ENCODE measurements around the gene HSF2BP.
"Not testable (repeated sequence)": the region's sequence is repeated elsewhere in the genome, so short reads cannot be mapped to it uniquely, and the experiment has no call there.

Gene HSF2BP

DNA sequence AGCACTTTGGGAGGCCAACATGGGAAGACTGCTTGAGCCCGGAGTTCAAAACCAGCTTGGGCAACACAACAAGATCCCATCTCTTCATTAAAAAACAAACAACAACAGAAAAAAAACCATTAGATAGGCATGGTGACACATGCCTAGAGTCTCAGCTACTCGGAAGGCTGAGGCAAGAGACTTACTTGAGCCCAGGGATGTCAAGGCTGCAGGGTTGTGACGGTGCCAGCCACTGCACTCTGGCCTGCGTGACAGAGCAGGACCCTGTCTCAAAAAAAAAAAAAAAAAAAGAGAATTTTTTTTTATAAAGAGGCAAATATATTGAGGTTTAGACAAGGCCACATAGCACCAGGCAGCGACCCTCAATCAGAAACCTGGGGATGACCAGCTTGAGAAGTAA lies 62.7 kb downstream of the HSF2BP start:
- no peak for FAIRE-seq

- not testable (repeated sequence) for FAIRE-seq
Observed at GRCh38 chr21:43595769-43596168, 63.5 kb downstream of the HSF2BP start.

- no peak for FAIRE-seq
Observed at GRCh38 chr21:43593078-43593477, 66.2 kb downstream of the HSF2BP start.

- no peak for FAIRE-seq
Observed at GRCh38 chr21:43591571-43591970, 67.7 kb downstream of the HSF2BP start.

GRCh38 chr21:43590194-43590593 lies 69.1 kb downstream of the HSF2BP start:
- FAIRE-seq = no peak

- no peak for FAIRE-seq
Observed at GRCh38 chr21:43588957-43589356, 70.3 kb downstream of the HSF2BP start.

DNA sequence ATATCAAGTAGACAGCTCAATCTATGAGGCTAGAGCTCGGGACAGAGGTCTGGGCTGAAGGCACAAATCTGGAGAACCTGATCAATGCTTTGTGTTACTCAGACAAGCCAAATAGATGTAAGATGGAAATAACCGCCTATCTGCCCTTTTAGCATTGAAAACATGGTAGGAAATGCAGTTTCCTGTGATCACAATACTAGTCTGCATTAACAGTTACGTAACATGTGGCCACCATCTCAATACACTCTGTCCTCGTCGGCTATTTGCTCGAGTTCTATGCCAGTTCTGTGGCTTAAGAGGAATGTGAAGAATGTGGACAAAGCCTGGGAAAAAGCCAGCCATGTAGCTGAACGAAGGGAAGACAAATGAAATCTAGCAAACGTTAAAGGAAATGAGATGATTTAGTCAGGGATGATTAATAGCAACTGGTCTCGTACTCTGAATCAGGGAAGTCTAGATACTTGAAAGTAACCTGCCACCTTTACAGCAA lies 73.3 kb downstream of the HSF2BP start:
- FAIRE-seq = no peak

DNA sequence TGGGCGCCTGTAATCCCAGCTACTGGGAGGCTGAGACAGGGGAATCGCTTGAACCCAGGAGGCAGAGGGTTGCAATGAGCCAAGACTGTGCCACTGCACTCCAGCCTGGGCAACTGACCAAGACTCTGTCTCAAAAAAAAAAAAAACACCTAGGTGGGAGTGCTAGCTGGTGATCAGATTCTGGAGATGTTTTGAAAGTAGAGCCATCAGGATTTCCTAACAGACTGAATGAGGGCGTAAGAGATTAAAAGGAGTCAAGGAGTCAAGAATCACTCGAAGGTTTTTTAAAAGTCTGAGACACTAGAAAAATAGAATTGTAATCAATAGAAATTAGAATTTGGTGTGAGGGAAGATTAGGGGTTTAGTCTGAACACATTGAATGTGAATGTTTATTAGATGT lies 73.8 kb downstream of the HSF2BP start:
- FAIRE-seq = no peak

DNA sequence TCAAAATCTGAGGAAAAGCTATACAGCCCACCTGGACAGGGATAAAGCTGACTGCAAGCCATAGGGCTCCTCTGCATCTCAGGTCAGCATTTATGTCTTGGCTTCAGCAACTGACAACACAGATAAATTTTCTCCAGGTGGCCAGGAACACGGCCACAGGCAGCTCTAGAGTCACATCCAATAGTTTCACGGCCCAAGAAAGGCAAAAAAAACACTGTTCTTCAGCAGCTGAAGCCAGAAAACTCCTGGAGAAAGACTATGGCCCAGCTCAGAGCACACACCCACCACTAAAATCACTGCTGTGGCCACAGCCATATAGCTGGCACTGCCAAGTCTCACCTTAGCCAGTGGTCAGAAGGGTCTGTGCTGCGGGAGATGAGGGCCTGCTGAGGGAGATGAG lies 77.8 kb downstream of the HSF2BP start:
- FAIRE-seq = no peak

- FAIRE-seq = no peak
Observed at GRCh38 chr21:43578677-43579303, 80.5 kb downstream of the HSF2BP start.

- no peak for FAIRE-seq
Observed at GRCh38 chr21:43575473-43575844, 83.8 kb downstream of the HSF2BP start.

DNA sequence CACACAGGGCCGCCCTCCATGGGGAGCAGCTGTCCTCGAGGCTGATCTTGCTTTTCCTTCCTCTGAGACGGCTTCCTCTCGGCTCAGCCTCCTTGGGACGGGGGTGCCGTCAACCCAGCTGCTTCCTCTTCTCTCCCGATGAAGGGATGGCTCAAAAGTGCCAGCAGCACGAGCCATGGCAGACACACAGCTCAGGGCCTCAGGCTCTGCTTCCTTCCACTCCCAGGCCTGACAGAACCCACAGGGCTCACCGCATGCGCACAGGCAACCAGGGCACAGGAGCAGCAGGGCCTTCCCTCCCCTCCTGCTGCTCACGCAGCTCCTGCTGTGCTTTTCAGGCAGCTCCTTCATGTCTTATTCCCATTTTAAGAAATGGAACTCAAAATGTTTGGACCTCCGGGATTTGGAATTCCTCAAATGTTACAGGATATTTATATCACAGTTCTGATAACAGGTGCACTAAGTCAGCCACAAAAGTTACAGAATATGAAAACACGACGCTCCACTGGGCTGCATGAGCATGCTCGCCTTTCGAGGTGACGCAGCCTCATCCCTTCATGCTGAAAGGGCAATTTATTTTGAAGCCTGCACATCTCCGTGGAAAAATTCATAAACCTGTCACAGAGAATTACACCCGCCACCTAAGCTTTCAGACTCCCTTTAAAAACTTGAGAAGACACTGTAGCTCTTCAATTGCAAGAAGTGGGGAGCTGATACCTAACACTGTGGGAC lies 84.4 kb downstream of the HSF2BP start:
- FAIRE-seq = no peak

GRCh38 chr21:43573921-43574320 lies 85.4 kb downstream of the HSF2BP start:
- no peak for FAIRE-seq

- no peak for FAIRE-seq
Observed at GRCh38 chr21:43572446-43572845, 86.8 kb downstream of the HSF2BP start.

- FAIRE-seq = no peak
Observed at GRCh38 chr21:43571976-43572375, 87.3 kb downstream of the HSF2BP start.

DNA sequence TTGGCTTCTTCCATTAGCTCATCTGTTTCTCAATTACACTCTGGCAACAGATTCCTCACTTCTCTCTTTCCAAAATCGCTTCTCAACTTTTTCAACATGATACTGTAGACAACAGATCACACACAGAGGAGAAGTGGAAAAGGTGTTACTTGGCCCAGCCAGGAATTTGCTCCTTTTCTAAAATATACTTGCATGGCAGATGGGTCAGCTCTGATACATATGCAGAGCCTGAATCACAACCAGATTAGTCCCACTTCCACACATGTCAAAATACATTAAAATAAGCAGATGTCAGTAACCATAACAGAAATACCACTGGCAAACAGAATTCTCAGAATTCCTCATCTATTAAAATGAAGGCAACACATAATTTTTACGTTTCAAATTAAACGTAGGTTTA lies 89.1 kb downstream of the HSF2BP start:
- FAIRE-seq = not testable (repeated sequence)

GRCh38 chr21:43562451-43562850 lies 96.8 kb downstream of the HSF2BP start:
- not testable (repeated sequence) for FAIRE-seq

DNA sequence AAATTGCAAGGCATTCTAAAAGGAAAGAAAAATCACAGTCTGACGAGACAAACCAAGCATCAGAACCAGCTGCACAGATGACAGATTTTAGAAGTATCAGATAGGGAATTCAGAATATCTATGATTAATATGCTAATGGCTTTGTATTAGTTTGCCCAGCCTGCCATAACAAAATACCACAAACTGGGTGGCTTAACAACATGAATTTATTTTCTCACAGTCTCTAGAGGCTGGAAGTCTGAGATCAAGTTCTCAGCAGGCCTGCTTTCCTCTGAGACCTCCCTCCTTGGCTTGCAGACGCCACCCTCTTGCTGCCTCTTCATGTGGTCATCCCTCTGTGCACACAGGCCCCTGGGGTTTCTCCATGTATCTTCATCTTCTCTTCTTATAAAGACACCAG lies 118.7 kb downstream of the HSF2BP start:
- FAIRE-seq = not testable (repeated sequence)

- FAIRE-seq = not testable (repeated sequence)
Observed at GRCh38 chr21:43522495-43523131, 136.7 kb downstream of the HSF2BP start.

DNA sequence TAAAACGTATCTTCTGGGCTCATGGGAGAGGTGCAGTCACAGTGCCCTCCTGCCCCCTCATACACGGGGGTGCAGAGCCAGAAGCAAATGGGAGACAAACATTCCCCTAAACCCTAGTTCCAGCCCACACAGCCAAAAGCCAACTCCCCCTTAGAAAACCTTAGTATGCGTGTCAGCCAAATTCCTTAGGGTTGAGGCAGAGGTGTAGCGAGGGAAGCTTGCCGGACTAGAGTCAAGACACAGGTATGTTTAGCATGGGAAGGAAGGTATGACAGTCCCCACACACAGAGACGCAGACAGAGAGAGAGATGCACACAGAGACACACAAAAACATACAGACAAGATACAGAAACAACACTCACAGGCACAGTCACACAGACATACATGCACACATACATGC lies 141.6 kb downstream of the HSF2BP start:
- not testable (repeated sequence) for FAIRE-seq

DNA sequence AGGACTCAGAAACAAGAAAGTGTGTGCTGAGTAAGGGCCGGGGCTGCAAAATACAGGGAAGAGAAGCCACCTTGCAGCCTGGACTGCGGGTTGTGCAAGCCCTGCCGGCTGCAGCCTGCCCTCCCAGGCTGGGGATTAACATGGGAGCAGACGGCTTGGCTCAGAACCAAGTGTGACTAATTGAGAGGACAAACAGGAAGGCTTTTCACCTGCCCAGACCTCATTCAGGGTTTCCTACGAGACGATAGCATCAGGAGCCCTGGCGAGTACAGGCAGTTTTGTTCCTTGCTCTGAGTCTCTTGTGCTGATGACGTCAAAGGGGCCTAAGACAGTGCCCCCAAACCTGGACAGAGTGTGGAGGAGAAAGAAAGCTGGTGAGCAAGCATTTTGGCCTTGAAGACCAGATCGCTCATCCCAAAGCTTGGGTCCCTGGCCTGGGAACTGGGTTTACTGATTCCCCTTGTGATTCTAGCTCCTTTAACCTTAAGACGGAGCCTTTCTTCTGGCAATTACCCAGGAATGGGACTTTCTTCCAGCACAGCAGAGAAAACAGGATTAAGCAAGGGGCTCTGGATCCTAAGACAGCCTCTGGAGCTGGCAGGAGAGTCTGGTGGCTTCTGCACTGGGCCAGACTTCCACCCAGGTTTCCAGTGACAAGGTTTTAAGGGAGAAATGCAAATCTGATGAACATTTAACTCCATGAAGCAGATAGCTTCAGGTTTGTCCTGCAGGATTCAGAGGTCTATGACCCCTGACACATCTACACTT lies 142.2 kb downstream of the HSF2BP start:
- FAIRE-seq = not testable (repeated sequence)

GRCh38 chr21:43516295-43516847 lies 142.9 kb downstream of the HSF2BP start:
- not testable (repeated sequence) for FAIRE-seq

- FAIRE-seq = not testable (repeated sequence)
Observed at GRCh38 chr21:43514834-43515233, 144.5 kb downstream of the HSF2BP start.
